RKO (cell line): Measurements from ENCODE around the gene ACADM.
A peak's percentile ranks its signal among the peaks of the same experiment; 100 is the strongest.
"Not testable (repeated sequence)": the region's sequence is repeated elsewhere in the genome, so short reads cannot be mapped to it uniquely, and the experiment has no call there.

Experiments used
- DNase-seq: peaks from one replicate; pipeline ENCODE4 v3.0.0-alpha.2; 2016; ENCODE audit warnings: low spot score

ACADM gene

DNA sequence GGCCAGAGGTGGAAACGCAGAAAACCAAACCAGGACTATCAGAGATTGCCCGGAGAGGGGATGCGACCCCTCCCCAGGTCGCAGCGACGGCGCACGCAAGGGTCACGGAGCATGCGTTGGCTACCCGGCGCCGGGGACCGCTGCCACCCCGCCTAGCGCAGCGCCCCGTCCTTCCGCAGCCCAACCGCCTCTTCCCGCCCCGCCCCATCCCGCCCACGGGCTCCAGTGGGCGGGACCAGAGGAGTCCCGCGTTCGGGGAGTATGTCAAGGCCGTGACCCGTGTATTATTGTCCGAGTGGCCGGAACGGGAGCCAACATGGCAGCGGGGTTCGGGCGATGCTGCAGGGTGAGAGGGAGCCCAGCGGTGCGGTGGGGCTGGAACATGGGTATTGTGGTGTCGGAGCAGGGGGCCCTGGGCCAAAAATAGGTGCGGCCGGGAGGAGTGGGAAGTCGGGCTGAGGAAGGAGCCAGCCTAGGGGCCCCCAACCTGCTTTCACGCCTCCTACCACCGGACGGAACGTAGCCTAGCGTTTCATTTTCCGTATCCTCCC lies at the start of gene ACADM:
Gene ACADM, plus strand, starts transcription at position 238 of the 551 bp plus-strand sequence. Its CDS starts 79 bp downstream, at position 317.
- peak; percentile 89 for DNase-seq

DNA sequence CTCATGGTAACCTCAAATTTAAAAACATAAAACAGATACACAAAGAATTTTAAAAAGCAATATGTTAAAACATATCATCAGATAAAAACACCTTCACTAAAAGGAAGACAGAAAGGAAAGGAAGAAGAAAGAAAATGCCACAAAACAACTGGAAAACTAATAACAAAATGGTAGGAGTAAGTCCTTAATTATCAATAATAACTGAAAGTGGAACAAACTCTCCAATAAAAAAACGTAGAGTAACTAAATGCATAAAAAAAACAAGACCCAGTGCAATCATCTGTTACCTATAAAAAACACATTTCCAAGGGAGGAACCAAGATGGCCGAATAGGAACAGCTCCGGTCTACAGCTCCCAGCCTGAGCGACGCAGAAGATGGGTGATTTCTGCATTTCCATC lies 47.1 kb upstream of the ACADM start:
- no peak for DNase-seq

DNA sequence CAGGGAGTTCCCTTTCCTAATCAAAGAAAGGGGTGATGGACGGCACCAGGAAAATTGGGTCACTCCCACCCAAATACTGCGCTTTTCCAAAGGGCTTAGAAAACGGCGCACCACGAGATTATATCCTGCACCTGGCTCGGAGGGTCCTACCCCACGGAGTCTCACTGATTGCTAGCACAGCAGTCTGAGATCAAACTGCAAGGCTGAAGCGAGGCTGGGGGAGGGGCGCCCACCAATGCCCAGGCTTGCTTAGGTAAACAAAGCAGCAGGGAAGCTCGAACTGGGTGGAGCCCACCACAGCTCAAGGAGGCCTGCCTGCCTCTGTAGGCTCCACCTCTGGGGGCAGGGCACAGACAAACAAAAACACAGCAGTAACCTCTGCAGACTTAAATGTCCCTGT lies 46.5 kb upstream of the ACADM start:
- not testable (repeated sequence) for DNase-seq

DNA sequence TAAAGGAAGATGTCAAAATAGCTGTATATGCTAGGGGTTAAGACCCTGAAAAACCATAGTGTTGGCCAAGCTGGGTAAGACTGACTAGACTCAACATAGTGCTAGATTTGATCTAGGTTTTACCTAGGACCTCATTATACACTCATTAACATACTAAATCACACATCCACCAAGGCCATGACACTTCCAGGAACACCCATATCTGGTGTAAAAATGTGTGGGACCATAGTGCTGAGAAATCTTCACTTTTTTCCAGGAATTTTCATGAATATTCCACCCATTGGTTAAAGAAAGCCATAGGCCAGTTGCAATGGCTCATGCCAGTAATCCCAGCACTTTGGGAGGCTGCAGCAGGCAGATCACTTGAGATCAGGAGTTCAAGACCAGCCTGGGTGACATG lies 34.0 kb upstream of the ACADM start:
- no peak for DNase-seq

DNA sequence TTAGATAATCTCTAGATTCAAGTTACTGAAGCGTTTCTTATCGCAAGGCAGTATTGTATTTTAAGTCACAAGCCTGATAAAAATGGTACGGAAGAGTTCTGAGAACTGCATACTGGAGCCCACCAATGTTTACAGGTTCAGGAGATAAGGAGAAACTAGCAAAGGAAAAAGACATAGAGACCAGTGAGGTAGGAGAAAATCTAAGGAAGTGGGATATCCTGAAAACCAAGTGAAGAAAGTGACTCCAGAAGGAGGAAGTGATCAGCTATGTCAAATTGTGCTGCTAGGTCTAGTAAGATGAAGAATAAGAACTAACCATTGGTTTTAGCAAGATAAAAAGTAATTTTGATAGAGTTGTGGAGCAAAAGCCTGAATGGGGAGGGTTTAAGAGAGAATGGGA lies 31.0 kb upstream of the ACADM start:
- DNase-seq, result no peak

DNA sequence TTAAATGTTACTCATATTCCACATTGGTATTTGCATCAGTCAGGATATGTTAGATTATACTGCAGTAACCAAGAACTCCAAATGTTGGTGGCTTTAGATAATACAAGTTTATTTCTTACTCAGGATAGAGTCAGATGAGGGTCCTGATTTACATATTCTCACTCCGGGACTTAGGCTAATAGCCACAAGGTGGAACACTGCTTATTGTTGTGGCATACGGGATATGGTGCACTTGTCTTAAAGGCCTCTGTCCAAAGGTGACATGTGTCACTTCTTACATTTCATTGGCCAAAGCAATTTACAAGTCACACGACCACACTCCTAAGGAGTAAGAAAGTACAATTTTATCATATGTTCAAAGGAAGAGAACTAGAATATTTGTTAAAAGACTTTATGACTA lies 28.5 kb upstream of the ACADM start:
- DNase-seq, result no peak

DNA sequence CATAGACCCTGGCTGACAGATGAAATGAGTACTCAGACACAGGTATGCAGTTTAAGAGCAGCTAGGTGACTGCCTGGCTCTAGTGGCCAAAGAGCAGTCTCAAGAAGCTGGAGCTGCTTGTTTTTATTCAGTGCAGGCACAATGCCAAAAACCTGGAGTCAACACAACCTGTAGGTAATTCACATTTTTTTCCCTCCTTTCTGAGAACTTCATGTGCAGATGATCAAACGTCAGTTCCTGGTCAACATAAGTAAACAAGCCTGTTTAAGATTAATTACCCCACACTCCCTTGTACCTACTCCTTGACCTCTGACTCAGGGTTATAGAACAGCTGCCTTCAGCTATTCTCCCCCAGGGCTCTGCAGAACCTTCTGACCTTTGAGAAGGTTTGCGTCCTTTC lies 17.3 kb upstream of the ACADM start:
- DNase-seq, result no peak

DNA sequence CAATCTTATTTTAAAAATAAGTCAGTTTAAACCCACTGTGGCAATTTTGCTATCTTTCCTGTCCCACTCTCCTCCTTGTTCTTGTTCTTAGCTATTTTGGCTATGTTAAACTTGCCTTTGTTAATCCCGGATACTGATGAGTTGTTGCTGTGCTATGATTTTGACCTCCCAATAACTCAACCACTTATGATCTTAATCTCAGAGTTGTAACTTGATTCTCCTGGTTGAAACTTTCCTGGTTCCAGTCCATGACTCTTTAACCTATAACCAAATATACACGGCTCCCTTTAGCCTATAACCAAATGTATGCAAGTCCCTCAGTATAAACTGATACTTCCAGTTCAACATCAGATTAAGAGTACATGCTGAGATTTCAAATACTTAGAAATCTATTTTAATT lies 15.6 kb upstream of the ACADM start:
- no peak for DNase-seq

DNA sequence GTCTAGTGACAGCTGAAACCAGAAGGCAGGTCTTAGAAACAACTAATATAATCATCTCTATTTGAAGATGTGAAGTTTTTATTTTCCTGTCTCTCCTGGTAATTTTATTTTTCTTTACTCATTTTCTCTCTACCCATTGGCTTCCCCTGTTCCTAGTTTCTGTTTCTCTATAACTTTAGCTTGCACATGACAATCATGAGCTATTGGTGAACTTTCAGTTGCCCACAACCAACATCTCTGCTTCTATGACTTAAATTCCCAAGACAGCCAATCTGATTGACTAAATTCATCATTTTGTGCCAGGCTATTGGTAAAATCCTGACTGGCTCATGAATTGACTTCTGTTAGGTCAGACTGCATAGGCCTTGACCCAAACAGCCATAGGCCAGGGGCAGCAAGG lies 13.7 kb upstream of the ACADM start:
- DNase-seq, result no peak

DNA sequence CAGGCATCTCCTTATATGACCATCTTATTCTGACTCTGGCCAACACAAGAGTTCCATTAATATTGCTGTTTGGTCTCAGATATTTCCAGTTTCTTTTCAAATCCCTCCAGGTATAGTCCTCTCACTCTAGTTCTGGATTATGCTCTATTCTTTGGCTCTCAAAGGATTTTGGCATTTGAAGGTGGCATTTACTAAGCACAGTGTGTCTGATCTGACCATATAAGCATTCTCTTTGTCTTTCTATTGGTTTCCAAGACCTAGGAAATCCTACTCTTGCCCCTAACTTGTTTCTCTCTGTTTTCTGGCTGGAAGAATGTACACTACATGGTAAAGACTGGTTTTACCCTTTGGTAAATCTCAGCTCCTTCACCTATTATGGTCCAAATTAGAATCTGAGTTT lies 12.7 kb upstream of the ACADM start:
- DNase-seq, result no peak

DNA sequence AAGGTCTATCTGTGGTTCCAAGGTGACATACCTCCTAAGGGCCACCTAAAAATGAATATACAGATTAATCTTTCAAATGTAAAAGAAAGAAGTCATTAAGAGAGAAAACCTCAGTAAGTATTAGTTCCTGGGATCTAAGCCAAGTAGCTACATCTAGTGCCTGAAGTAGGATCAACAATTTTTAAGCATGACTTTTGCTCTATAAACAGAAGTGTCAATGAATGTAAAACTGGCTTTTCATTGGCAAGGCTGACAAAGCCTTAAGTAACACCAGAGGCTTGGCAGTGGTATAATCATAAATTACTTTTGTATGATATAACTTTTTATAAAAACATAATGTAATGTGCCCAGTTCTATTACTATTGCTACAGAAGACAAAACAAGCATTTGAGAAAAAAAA lies 12.2 kb upstream of the ACADM start:
- no peak for DNase-seq

DNA sequence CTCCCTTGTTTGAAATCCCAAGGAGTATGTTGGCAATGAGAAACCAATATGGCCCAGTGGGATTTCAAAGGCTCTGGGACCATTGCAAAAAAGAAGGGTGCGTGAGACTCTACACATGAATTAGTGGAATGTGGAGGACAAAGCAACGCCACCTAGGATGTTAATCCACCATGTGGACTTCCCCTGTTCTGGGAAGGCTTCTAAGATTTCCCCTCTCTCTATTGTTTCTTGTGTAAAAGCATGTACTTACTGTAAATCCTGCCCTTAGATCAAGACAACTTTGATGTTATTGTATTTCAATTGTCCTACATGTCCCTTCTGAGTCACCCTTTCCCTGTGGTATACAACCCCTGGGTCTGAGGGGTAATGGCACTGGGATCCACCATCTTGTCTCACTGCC lies 4.7 kb upstream of the ACADM start:
- DNase-seq, result no peak

DNA sequence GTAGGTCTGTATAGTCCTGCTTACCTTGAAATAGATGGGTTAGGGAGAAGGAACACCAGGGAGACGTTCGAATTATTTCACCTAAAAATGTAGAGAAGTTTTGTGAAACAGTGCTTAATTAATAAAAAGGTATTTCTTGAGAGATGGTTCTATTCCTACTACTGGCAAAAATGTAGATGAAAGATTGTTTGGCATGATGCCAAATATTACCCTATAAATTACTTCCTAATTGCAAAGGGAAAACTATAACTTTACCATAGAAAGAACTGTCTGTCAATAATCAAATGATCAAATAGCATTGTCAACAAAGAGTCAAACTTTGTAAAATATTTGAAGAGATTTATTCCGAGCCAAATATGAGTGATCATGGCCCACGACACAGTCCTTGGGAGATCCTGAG lies 4.2 kb upstream of the ACADM start:
- DNase-seq, result no peak

DNA sequence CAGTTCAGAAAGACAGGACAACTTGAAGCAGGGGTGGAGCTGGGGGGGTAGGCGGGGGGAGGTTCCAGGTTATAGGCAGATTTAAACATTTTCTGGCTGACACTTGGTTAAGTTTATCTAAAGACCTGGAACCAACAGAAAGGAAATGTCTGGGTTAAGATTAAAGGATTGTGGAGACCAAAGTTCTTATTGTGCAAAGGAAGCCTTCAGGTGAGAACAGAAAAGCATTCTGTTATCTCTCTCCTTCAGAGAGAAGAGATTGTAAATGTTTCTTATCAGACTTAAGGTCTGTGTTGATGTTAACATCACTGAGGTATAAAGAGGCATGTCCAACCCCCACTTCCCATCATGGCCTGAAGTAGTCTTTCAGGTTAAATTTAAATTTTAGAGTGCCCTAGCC lies 3.7 kb upstream of the ACADM start:
- no peak for DNase-seq

DNA sequence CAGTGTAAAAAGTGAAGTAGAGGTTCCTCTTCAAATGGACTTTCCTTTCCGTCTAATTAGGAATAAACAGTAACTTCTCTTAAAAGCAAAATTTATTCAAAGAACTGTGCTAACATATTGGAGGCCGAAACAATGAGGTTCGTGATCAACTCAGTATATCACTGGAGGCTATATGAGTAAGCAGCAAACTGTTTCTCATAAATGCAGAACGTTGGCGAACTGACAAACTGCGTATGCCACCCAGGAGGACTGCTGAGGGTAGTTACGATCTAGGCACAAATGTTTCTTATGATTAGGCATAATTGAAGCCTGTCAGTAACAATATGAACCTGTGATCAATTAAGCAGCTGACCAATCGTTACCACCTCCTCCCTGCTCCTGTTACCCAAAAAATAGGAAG lies 2.3 kb upstream of the ACADM start:
- DNase-seq, result not testable (repeated sequence)

DNA sequence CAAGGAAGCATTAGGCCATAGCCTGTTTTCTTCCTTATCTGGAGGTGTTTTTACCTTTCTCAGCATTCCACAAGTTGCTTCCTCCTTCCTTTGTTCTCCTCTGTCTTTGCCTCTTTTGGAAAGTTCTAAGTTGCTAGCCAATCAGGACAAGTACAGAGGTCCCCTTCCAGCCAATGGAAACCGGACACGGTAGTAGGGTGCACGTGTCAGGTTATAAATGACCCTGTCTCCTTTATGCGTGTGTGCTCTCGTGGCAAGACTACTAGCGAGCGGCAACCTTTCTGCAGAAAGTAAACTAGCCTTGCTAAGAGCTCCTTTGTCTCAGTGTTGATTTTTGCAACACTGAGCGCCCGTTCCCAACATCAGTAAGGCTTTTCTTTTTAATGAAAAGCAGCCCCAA lies 1.5 kb upstream of the ACADM start:
- no peak for DNase-seq

DNA sequence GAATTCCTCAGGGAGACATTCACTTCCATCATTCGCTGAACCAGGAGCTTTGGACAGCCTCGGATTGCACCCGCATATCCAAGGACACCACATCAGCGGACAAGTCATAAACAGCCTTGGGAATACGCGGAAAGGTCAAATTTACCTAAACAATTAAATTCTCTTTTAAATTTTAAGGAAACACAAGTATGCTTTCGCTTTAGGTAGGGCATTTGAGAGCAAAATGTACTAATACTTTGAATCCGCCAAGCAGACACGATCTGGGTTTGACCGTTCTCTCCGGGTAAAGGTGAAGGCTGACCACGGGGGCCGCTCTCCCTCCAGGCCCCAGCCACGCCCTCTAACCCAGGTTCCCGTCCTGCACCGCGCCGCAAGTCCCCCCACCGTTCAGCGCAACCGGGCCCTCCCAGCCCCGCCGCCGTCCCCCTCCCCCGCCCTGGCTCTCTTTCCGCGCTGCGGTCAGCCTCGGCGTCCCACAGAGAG lies 479 bp upstream of the ACADM start:
- peak; percentile 87 for DNase-seq

DNA sequence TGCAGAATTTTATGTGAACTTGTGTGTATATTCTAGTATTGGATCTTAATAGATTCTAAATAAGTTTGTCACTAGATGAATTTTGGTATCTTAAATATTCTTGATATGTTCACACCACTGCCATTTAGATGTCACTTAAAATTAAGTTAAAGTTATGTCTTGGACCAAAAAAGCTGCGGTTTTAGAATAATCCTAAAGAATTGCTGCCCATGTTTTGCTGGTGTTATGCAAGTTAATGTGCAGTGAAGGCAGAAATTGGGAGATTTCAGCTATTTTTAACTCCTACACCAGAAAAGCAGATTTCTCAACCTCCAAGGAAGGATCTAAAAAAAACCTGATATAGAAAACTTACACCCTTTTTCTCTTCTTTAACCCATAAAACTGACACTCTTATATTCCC lies 757 bp downstream of the ACADM start:
- DNase-seq, result peak; percentile 34

DNA sequence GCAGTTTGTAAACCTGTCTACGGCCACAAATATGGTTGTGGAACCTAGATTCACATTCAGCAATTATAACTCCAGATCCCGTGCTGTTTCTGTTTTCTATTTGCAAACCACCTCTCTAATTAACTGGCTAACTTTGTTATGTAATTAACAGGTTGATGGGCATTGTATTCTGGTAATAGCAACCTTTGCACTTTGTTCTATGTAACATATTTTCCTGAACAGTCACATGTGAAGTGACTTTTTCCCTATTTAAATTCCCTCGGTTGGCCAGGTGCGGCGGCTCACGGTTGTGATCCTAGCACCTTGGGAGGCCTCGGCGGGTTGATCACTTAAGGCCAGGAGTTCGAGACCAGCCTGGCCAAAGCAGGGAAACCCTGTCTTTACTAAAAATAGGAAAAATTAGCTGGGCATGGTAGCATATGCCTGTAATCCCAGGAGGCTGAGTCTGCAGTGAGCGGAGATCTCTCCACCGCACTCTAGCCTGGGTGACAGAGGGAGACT lies 1.4 kb downstream of the ACADM start:
- peak; percentile 50 for DNase-seq

DNA sequence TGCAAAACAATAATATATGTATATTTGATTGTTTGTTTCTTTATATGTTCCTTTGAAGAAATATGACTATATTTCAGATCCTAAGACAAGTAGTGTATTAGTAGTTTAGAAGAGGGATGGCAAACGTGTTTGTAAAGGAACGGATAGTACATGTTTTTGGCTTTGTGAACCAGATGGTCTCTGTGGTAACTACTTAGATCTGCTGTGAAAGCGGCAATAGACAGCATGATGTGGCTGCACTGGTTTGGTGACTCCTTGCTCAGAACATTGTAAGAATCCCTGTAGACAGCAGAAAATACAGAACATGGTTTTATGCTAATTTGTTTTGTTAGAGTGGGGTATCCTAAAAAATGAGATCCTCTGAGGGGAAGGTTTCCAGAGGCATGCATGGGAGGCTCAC lies 3.1 kb downstream of the ACADM start:
- no peak for DNase-seq

DNA sequence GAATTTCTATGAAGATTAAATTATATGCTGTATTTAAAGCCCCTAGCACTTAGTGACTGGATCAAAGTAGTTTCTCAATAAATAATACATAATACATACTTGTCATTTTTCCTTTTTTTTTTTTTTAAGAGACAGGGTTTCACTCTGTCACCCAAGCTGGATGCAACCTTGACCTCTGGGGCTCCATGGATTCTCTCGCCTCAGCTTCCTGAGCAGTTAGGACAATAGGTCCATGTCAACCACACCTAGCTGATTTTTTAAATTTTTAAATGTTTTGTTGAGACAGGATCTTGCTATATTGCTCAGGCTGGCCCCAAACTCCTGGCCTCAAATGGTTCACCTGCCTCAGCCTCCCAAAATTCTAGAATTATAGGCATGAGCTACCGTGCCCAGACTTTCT lies 5.9 kb downstream of the ACADM start:
- DNase-seq, result no peak

DNA sequence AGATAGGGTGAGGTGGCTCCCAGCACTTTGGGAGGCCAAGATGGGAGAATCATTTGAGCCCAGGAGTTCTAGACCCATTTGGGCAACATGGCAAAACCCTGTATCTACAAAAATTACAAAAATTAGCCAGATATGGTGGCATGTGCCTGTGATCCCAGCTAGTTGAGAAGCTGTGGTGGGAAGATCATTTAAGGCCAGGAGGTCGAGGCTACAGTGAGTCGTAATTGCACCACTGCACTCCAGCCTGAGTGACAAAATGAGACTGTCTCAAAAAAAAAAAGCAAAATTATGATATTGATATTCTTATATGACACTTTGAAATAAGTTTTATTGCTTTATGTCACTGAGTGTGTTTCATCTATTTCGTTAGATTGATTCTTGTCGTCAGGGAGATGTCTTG lies 7.4 kb downstream of the ACADM start:
- peak; percentile 7 for DNase-seq

DNA sequence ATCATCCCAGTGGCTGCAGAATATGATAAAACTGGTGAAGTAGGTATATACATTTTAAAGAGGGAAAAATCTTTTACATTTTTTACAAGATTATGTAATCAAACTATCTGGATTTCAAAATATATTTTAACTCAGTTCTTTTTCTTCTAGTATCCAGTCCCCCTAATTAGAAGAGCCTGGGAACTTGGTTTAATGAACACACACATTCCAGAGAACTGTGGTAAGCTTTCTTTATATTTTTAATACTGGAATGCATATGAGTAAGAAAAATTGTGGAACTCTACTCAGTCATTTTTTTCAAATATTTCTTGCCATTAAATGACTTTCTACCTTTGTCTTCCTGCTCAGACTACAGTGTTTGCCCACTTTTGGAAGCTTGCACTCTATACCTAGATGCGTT lies 8.2 kb downstream of the ACADM start:
- no peak for DNase-seq

DNA sequence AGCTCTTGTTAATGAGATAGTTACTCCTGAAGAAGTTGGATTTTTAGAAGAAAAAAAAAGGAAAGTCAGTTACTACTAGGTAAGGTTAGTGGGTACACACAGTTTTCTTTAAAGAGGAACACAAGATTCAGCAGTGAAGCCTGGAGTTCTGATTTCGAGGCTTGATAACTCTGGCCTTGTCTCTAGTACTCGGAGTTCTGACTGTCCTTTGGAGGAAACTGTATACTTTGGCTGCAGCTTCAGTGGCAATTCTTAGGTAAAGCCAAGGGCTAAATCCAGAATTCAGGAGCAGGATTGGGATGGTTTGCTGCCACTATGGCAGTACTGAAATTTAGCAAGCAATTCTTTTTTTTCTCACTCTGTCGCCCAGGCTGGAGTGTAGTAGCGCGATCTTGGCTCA lies 9.2 kb downstream of the ACADM start:
- no peak for DNase-seq

DNA sequence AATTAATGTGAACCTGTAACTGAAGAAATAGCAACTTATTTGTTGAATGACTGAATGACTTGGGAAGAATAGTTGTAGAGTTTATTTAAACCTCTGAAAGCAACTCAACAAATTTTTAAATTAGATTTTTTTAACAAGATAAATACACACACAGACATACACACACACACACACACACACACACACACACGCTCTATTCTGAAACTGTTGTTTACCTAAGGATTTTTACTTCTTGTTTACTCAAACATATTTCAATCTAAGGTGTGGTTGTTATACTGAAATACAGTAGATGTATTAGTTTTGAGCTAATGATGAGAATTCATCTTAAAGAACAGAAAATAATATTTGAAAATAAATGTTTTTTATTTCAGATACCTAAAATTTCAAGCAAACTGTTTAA lies 11.5 kb downstream of the ACADM start:
- no peak for DNase-seq
